ENCODE measurements around the gene AR.

AR gene

GRCh38 chrX:67568769-67569168 lies 24.9 kb downstream of the AR start:
- no peak for DNase-seq (ENCODE audit: low read depth)

- DNase-seq (ENCODE audit: low read depth): no peak
Observed at GRCh38 chrX:67570839-67571238, 27.0 kb downstream of the AR start.

GRCh38 chrX:67574696-67575095 lies 30.9 kb downstream of the AR start:
- no peak for DNase-seq (ENCODE audit: low read depth)

GRCh38 chrX:67582436-67582835 lies 38.6 kb downstream of the AR start:
- no peak for DNase-seq (ENCODE audit: low read depth)

GRCh38 chrX:67583171-67583570 lies 39.4 kb downstream of the AR start:
- no peak for DNase-seq (ENCODE audit: low read depth)

GRCh38 chrX:67585401-67585800 lies 41.6 kb downstream of the AR start:
- no peak for DNase-seq (ENCODE audit: low read depth)

GRCh38 chrX:67587946-67588624 lies 44.3 kb downstream of the AR start:
- no peak for DNase-seq (ENCODE audit: low read depth)

- DNase-seq (ENCODE audit: low read depth): no peak
Observed at GRCh38 chrX:67596839-67597790, 53.3 kb downstream of the AR start.

GRCh38 chrX:67599532-67599931 lies 55.7 kb downstream of the AR start:
- no peak for DNase-seq (ENCODE audit: low read depth)

GRCh38 chrX:67601771-67602170 lies 58.0 kb downstream of the AR start:
- DNase-seq (ENCODE audit: low read depth): no peak

GRCh38 chrX:67604979-67605703 lies 61.3 kb downstream of the AR start:
- DNase-seq (ENCODE audit: low read depth): no peak

GRCh38 chrX:67607466-67607865 lies 63.6 kb downstream of the AR start:
- DNase-seq (ENCODE audit: low read depth): no peak

GRCh38 chrX:67610282-67610681 lies 66.5 kb downstream of the AR start:
- no peak for DNase-seq (ENCODE audit: low read depth)

- no peak for DNase-seq (ENCODE audit: low read depth)
Observed at GRCh38 chrX:67612231-67612630, 68.4 kb downstream of the AR start.

- DNase-seq (ENCODE audit: low read depth): no peak
Observed at GRCh38 chrX:67613366-67613765, 69.5 kb downstream of the AR start.

GRCh38 chrX:67613996-67614395 lies 70.2 kb downstream of the AR start:
- DNase-seq (ENCODE audit: low read depth): no peak

- DNase-seq (ENCODE audit: low read depth): no peak
Observed at GRCh38 chrX:67614423-67614822, 70.6 kb downstream of the AR start.

- no peak for DNase-seq (ENCODE audit: low read depth)
Observed at GRCh38 chrX:67619253-67619652, 75.4 kb downstream of the AR start.

- DNase-seq (ENCODE audit: low read depth): no peak
Observed at GRCh38 chrX:67622053-67622585, 78.3 kb downstream of the AR start.

- no peak for DNase-seq (ENCODE audit: low read depth)
Observed at GRCh38 chrX:67624325-67624724, 80.5 kb downstream of the AR start.

- DNase-seq (ENCODE audit: low read depth): no peak
Observed at GRCh38 chrX:67635424-67635823, 91.6 kb downstream of the AR start.

- DNase-seq (ENCODE audit: low read depth): no peak
Observed at GRCh38 chrX:67636532-67636931, 92.7 kb downstream of the AR start.

Measured in activated T-cell treated with anti-CD3 and anti-CD28 coated beads for 24 hours (primary cell).